Measurements from ENCODE around the gene CD34.

The CD34 gene

DNA sequence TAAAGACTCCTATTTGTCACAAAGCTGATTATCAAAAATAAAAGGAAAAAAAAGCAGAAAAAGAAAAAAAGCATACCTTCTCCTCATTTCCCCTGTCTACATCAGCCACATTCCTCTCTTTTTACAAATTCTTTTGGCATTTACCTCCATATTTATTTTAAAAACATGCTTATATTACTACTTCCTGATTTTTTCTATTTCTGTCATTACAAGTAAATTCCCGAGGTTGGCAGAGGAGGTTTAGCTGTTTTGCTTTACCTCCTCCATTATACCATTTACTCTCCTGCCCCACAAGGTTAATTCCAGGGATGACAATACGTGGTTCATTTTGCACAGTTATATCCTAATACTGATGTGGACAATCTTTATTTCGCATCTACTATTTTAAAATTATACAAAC is 26.3 kb upstream of the CD34 start (continued):
- TF ChIP-seq ZNF513 (tag by site-specific recombination; IDR thresholded peaks at IDR 0.05) (no peak), ZNF785 (tag by site-specific recombination; IDR thresholded peaks at IDR 0.05) (no peak), ZNF341 (tag by site-specific recombination; IDR thresholded peaks at IDR 0.05; ENCODE audit: low read depth) (no peak), ZXDB (tag by site-specific recombination; IDR thresholded peaks at IDR 0.05) (no peak)

GRCh38 chr1:207935166-207935583 is 24.2 kb upstream of the CD34 start:
- H3K9me3 ChIP-seq (ENCODE audit: control insufficient read depth, insufficient read depth, low read depth, low read length): no peaks in the 10 kb centered on the region
- POLR2A ChIA-PET: no interaction called here
- H3K27ac ChIP-seq (ENCODE audit: extremely low read depth, low read depth, low read length): no peak overlapping the region
- no peak overlapping the region for H3K4me3 ChIP-seq (ENCODE audit: low read depth, low read length)
- CTCF ChIA-PET: interaction anchor here (1.2 kb wide), 2 partner anchors 10 to 28 kb away, joined by 3 to 4 read pairs; no protein-coding TSS in a partner anchor
- TF ChIP-seq SP2 (tag by site-specific recombination; IDR thresholded peaks at IDR 0.05) (no peak), ZNF350 (tag by site-specific recombination; IDR thresholded peaks at IDR 0.05) (no peak), ZNF16 (tag by site-specific recombination; IDR thresholded peaks at IDR 0.05; ENCODE audit: low read depth) (no peak), ZNF513 (tag by site-specific recombination; IDR thresholded peaks at IDR 0.05) (no peak), ZNF837 (tag by site-specific recombination; IDR thresholded peaks at IDR 0.05) (no peak), ZNF121 (tag by site-specific recombination; IDR thresholded peaks at IDR 0.05) (no peak), PBX3 (CRISPR knock-in tag; IDR thresholded peaks at IDR 0.05) (no peak), ZNF544 (tag by site-specific recombination; IDR thresholded peaks at IDR 0.05) (no peak), ZNF354C (tag by site-specific recombination; IDR thresholded peaks at IDR 0.05; ENCODE audit: borderline replicate concordance, low read depth) (no peak), ZFP37 (tag by site-specific recombination; IDR thresholded peaks at IDR 0.05) (no peak), ZNF561 (tag by site-specific recombination; IDR thresholded peaks at IDR 0.05; ENCODE audit: borderline replicate concordance) (no peak), ZNF626 (tag by site-specific recombination; IDR thresholded peaks at IDR 0.05) (no peak), KLF7 (tag by site-specific recombination; IDR thresholded peaks at IDR 0.05; ENCODE audit: borderline replicate concordance) (no peak), ZNF404 (tag by site-specific recombination; IDR thresholded peaks at IDR 0.05) (no peak), PRDM1 (tag by site-specific recombination; IDR thresholded peaks at IDR 0.05) (no peak), ZNF571 (tag by site-specific recombination; IDR thresholded peaks at IDR 0.05) (no peak), ZNF211 (tag by site-specific recombination; IDR thresholded peaks at IDR 0.05; ENCODE audit: low read depth) (no peak)
- TF ChIP-seq, protein P1, sequence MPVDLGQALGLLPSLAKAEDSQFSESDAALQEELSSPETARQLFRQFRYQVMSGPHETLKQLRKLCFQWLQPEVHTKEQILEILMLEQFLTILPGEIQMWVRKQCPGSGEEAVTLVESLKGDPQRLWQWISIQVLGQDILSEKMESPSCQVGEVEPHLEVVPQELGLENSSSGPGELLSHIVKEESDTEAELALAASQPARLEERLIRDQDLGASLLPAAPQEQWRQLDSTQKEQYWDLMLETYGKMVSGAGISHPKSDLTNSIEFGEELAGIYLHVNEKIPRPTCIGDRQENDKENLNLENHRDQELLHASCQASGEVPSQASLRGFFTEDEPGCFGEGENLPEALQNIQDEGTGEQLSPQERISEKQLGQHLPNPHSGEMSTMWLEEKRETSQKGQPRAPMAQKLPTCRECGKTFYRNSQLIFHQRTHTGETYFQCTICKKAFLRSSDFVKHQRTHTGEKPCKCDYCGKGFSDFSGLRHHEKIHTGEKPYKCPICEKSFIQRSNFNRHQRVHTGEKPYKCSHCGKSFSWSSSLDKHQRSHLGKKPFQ (tag by site-specific recombination; IDR thresholded peaks at IDR 0.05): no peak
- TF ChIP-seq, protein P2, sequence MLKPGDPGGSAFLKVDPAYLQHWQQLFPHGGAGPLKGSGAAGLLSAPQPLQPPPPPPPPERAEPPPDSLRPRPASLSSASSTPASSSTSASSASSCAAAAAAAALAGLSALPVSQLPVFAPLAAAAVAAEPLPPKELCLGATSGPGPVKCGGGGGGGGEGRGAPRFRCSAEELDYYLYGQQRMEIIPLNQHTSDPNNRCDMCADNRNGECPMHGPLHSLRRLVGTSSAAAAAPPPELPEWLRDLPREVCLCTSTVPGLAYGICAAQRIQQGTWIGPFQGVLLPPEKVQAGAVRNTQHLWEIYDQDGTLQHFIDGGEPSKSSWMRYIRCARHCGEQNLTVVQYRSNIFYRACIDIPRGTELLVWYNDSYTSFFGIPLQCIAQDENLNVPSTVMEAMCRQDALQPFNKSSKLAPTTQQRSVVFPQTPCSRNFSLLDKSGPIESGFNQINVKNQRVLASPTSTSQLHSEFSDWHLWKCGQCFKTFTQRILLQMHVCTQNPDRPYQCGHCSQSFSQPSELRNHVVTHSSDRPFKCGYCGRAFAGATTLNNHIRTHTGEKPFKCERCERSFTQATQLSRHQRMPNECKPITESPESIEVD (tag by site-specific recombination; IDR thresholded peaks at IDR 0.05): no peak
- no peaks in the 10 kb centered on the region for H3K36me3 ChIP-seq (ENCODE audit: control insufficient read depth in 2 of 2, insufficient read depth in 1 of 2, low read length in 2 of 2)
- no peaks in the 10 kb centered on the region for H3K4me1 ChIP-seq (ENCODE audit: control insufficient read depth, insufficient read depth, low read length)

Data from HEK293 (cell line).